ENCODE results near the gene LDLRAD4.

- no peak for TF ChIP-seq ETS1 (conservative IDR thresholded peaks at IDR 0.05; ENCODE audit: control insufficient read depth, low read depth, low read length)
- TF ChIP-seq DLX4 (CRISPR knock-in tag; IDR thresholded peaks at IDR 0.05) = no peak
- TF ChIP-seq TAF1 (IDR thresholded peaks at IDR 0.05; ENCODE audit: control insufficient read depth, extremely low read depth, insufficient read depth, low read length, severe bottlenecking) = no peak
- TF ChIP-seq CCAR2 (IDR thresholded peaks at IDR 0.05; ENCODE audit: low read depth, low read length) = no peak
- no peak for TF ChIP-seq NUFIP1 (IDR thresholded peaks at IDR 0.05; ENCODE audit: partially characterized antibody)
- TF ChIP-seq E2F4 (CRISPR knock-in tag; IDR thresholded peaks at IDR 0.05; ENCODE audit: low read depth) = no peak
- TF ChIP-seq CTCF (IDR thresholded peaks at IDR 0.05 in 2 of 3, conservative IDR thresholded peaks at IDR 0.05 in 1 of 3; ENCODE audit: insufficient read depth in 2 of 3, low read depth in 1 of 3, low read length in 3 of 3) = no peak
- no peak for TF ChIP-seq HDAC2 (IDR thresholded peaks at IDR 0.05)
- TF ChIP-seq PTBP1 (IDR thresholded peaks at IDR 0.05; ENCODE audit: low read depth, low read length) = no peak
- no peak for TF ChIP-seq TEAD4 (IDR thresholded peaks at IDR 0.05; ENCODE audit: low read length)
- TF ChIP-seq TEAD4 (CRISPR knock-in tag; IDR thresholded peaks at IDR 0.05; ENCODE audit: borderline replicate concordance) = no peak
- TF ChIP-seq U2AF2 (optimal IDR thresholded peaks at IDR 0.05; ENCODE audit: low read depth, low read length) = no peak
- TF ChIP-seq SMC3 (conservative IDR thresholded peaks at IDR 0.05; ENCODE audit: insufficient read depth, low read depth, low read length) = no peak
- no peak for TF ChIP-seq BRCA1 (IDR thresholded peaks at IDR 0.05)
- no peak for TF ChIP-seq BRCA1 (CRISPR knock-in tag; IDR thresholded peaks at IDR 0.05)
Measured at GRCh38 chr18:13269521-13270011, 51.0 kb downstream of the LDLRAD4 start.

Data from K562 (cell line).